Keratinocyte (primary cell): ENCODE data around the gene LRBA. TPM values are rescaled to one million over a fixed set of nuclear protein-coding genes. Genes with fewer than 3 reads are reported as not detected.
"Not testable (repeated sequence)": the region's sequence is repeated elsewhere in the genome, so short reads cannot be mapped to it uniquely, and the experiment has no call there.

Source experiments
- DNase-seq: peaks from one replicate; pipeline ENCODE4 v3.0.0-alpha.2; 2011; ENCODE audit warnings: low read depth, missing footprints, low spot score
- FAIRE-seq: peaks from 2 replicates; lab custom pipeline; 2011; peaks lifted over from hg19 to GRCh38; lab: Jason Lieb, UNC
- H2AFZ ChIP-seq: 2 replicates; pipeline ENCODE4 v1.6.0; 2012; ENCODE audit warnings: low read length, control low read depth, inconsistent platforms; ENCODE audit not compliant: control insufficient read depth
- H3K27ac ChIP-seq: 2 replicates; pipeline ENCODE4 v1.5.1; 2011; ENCODE audit warnings: low read length; ENCODE audit not compliant: control insufficient read depth, insufficient read depth
- H3K27me3 ChIP-seq: 3 replicates; pipeline ENCODE4 v1.6.0; 2011; ENCODE audit warnings: low read length; ENCODE audit not compliant: control insufficient read depth, insufficient read depth; ENCODE audit errors: extremely low read depth
- H3K36me3 ChIP-seq, 2 experiments: 2 replicates in 1 of 2; 3 replicates in 1 of 2; pipeline ENCODE4 v1.5.1; 2011; ENCODE audit warnings: low read length in 2 of 2, mild to moderate bottlenecking in 1 of 2; ENCODE audit not compliant: control insufficient read depth in 2 of 2, insufficient read depth in 2 of 2; ENCODE audit errors: extremely low read depth in 1 of 2
- H3K4me1 ChIP-seq: 3 replicates; pipeline ENCODE4 v1.5.1; 2011; ENCODE audit warnings: low read length; ENCODE audit not compliant: control insufficient read depth, insufficient read depth; ENCODE audit errors: extremely low read depth
- H3K4me2 ChIP-seq: 3 replicates; pipeline ENCODE4 v1.6.0; 2011; ENCODE audit warnings: low read depth, low read length; ENCODE audit not compliant: control insufficient read depth, insufficient read depth; ENCODE audit errors: extremely low read depth
- H3K4me3 ChIP-seq, 3 experiments: fragments of 200-600 bp in 1 of 3; sonication (generic) in 1 of 3; 2 replicates in 2 of 3; 3 replicates in 1 of 3; pipeline ENCODE4 v1.5.1; 2011 to 2016; ENCODE audit warnings: low read length in 3 of 3, mild to moderate bottlenecking in 3 of 3, control low read depth in 2 of 3, inconsistent platforms in 1 of 3, low read depth in 1 of 3, mixed read lengths in 1 of 3, mixed run types in 1 of 3, moderate library complexity in 1 of 3; ENCODE audit not compliant: control insufficient read depth in 2 of 3, insufficient read depth in 2 of 3; ENCODE audit errors: extremely low read depth in 1 of 3
- H3K79me2 ChIP-seq: 2 replicates; pipeline ENCODE4 v1.6.0; 2012; ENCODE audit warnings: low read length; ENCODE audit not compliant: control insufficient read depth, insufficient read depth
- H3K9ac ChIP-seq: 3 replicates; pipeline ENCODE4 v1.6.0; 2011; ENCODE audit warnings: low read length; ENCODE audit not compliant: control insufficient read depth, insufficient read depth; ENCODE audit errors: extremely low read depth
- H3K9me1 ChIP-seq: 3 replicates; pipeline ENCODE4 v1.6.0; 2011; ENCODE audit warnings: low read length; ENCODE audit not compliant: control insufficient read depth, insufficient read depth; ENCODE audit errors: extremely low read depth
- H3K9me3 ChIP-seq: 2 replicates; pipeline ENCODE4 v1.5.1; 2012; ENCODE audit warnings: low read depth, low read length; ENCODE audit not compliant: control insufficient read depth
- H4K20me1 ChIP-seq: 3 replicates; pipeline ENCODE4 v1.6.0; 2011; ENCODE audit warnings: low read length; ENCODE audit not compliant: control insufficient read depth, insufficient read depth; ENCODE audit errors: extremely low read depth
- EZH2 ChIP-seq: IDR thresholded peaks from one replicate; pipeline ENCODE4 v1.6.1; 2012; ENCODE audit warnings: inconsistent platforms, mild to moderate bottlenecking, low read length, moderate library complexity
- dilution Hi-C: fragments of 300-500 bp; cut with MboI; formaldehyde crosslinking; loops from one replicate; pipeline ENCODE4 v1.7.0; 2020; ENCODE audit warnings: low sequenced_read_pairs; ENCODE audit not compliant: extremely low pct_ligation_motif_present
- polyA plus RNA-seq, 5 experiments: library from polyadenylated mRNA; depleted of rRNA in 3 of 5; stranded (reverse) in 3 of 5; stranded (forward) in 1 of 5; unstranded in 1 of 5; fragments of >200 nt; gene quantifications; 1 replicate in 1 of 5; 2 replicates in 3 of 5; 3 replicates in 1 of 5; pipeline versions ENCODE4 v1.2.1 to v1.2.3, GENCODE V29; 2011 to 2012; ENCODE audit warnings: missing spikeins in 2 of 5, low read depth in 1 of 5, low replicate concordance in 1 of 5
- TF ChIP-seq, protein P1 (sequence below), 3 experiments: IDR thresholded peaks in 1 of 3; conservative IDR thresholded peaks in 1 of 3; optimal IDR thresholded peaks in 1 of 3; 2 replicates in 2 of 3; 3 replicates in 1 of 3; pipeline versions ENCODE3 to v1.5.1; 2011; ENCODE audit warnings: low read length in 3 of 3, mild to moderate bottlenecking in 3 of 3, moderate library complexity in 2 of 3, control low read depth in 1 of 3, inconsistent platforms in 1 of 3; ENCODE audit not compliant: insufficient read depth in 2 of 3; ENCODE audit errors: extremely low read depth in 1 of 3

Gene LRBA
- polyA plus RNA-seq, 1 donor (not counting 4 experiments of a cell fraction or from before 2014, with no cell fraction given): 35.6 TPM

DNA sequence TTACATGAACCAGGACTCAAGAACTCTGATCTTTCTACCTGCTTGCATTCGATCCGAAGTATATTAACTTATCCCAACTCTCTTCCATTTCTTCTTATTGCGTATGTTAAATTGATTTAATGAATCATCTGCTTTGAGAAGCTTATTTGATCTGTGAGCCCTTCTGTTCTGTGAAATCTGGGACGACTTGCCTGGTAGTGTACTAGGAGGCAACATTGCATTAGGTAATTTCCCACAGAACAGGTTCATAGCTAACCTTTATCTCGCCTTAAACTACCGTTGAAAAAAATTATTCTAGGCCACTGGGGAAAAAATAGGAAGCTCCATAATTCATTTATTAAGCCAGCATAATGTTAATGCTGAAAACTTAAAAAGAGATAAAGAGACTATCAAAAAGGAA lies 500.4 kb downstream of the LRBA start:
- Histone ChIP-seq H3K9me1 (no peaks in the 10 kb centered on the region), H3K4me3 (no peak overlapping the region), H3K27me3 (no peaks in the 10 kb centered on the region), H3K4me2 (no peak overlapping the region), H3K9ac (no peak overlapping the region), H4K20me1 (no peaks in the 10 kb centered on the region), H3K79me2 (no peaks in the 10 kb centered on the region), H3K27ac (no peak overlapping the region), H3K4me1 (peaks cover 17% of the 10 kb centered on the region), H3K9me3 (no peaks in the 10 kb centered on the region), H2AFZ (no peak overlapping the region), H3K36me3 (no peaks in the 10 kb centered on the region)
- dilution Hi-C loops: no loop called here
- no peak for FAIRE-seq
- TF ChIP-seq, protein P1, sequence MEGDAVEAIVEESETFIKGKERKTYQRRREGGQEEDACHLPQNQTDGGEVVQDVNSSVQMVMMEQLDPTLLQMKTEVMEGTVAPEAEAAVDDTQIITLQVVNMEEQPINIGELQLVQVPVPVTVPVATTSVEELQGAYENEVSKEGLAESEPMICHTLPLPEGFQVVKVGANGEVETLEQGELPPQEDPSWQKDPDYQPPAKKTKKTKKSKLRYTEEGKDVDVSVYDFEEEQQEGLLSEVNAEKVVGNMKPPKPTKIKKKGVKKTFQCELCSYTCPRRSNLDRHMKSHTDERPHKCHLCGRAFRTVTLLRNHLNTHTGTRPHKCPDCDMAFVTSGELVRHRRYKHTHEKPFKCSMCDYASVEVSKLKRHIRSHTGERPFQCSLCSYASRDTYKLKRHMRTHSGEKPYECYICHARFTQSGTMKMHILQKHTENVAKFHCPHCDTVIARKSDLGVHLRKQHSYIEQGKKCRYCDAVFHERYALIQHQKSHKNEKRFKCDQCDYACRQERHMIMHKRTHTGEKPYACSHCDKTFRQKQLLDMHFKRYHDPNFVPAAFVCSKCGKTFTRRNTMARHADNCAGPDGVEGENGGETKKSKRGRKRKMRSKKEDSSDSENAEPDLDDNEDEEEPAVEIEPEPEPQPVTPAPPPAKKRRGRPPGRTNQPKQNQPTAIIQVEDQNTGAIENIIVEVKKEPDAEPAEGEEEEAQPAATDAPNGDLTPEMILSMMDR (optimal IDR thresholded peaks at IDR 0.05 in 1 of 3, IDR thresholded peaks at IDR 0.05 in 1 of 3, conservative IDR thresholded peaks at IDR 0.05 in 1 of 3; ENCODE audit: extremely low read depth in 1 of 3, insufficient read depth in 2 of 3, low read length in 3 of 3): no peak
- TF ChIP-seq EZH2: no peak
- DNase-seq: no peak

DNA sequence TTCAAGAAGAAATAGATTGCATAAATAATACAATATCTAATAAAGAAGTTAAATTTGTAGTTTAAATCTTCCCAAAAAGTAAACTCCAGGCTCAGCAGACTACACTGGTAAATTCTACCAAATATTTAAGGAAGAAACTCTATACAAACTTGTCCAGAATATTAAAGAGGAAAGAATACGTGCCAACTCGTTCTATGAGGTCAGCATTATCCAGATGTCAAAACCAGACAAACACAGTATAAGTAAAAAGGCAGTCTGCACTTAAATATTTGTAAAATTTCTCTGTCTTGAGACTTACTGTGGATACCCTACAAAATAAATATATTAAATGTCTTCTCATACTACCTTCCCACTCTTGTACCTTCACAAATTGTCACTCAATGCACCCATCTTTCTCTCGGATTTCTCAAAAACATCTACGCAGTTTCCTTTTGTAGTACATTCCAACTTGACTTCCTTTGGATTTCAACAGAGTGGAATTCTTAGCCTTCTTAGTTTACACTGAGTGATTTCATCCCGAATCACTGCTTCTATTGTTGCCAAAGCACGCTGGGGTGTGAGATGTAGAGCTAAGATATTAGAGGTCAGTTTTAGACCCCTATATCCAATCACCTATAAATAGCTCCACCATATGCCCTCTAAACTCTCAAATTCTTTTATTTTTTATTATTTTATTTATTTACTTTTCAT lies 504.8 kb downstream of the LRBA start:
- Histone ChIP-seq H3K9ac (peak overlapping the region; percentile 28), H3K4me2 (peak overlapping the region; percentile 66), H3K36me3 (no peaks in the 10 kb centered on the region), H3K79me2 (no peaks in the 10 kb centered on the region), H4K20me1 (no peaks in the 10 kb centered on the region), H3K4me3 (peak overlapping the region in 1 of 3 experiments; percentile 12), H3K27me3 (no peaks in the 10 kb centered on the region), H3K9me3 (no peaks in the 10 kb centered on the region), H3K27ac (peak overlapping the region; percentile 67), H3K9me1 (no peaks in the 10 kb centered on the region), H2AFZ (peak overlapping the region; percentile 44), H3K4me1 (peaks cover 7% of the 10 kb centered on the region)
- FAIRE-seq (peak; percentile 39), DNase-seq (no peak)
- dilution Hi-C loops: no loop called here
- TF ChIP-seq EZH2: no peak
- TF ChIP-seq, protein P1 (optimal IDR thresholded peaks at IDR 0.05 in 1 of 3, IDR thresholded peaks at IDR 0.05 in 1 of 3, conservative IDR thresholded peaks at IDR 0.05 in 1 of 3; ENCODE audit: extremely low read depth in 1 of 3, insufficient read depth in 2 of 3, low read length in 3 of 3): no peak

DNA sequence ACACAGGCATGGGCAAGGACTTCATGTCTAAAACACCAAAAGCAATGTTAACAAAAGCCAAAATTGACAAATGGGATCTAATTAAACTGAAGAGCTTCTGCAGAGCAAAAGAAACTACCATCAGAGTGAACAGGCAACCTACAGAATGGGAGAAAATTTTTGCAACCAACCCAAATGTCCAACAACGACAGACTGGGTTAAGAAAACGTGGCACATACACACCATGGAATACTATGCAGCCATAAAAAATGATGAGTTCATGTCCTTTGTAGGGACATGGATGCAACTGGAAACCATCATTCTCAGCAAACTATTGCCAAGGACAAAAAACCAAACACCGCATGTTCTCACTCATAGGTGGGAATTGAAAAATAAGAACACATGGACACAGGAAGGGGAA lies 507.4 kb downstream of the LRBA start:
- H3K27me3 ChIP-seq, H3K4me2 ChIP-seq, dilution Hi-C loops, H3K36me3 ChIP-seq, H4K20me1 ChIP-seq, H3K4me1 ChIP-seq, H2AFZ ChIP-seq, H3K9me1 ChIP-seq, DNase-seq, H3K4me3 ChIP-seq, H3K9me3 ChIP-seq, H3K27ac ChIP-seq, H3K9ac ChIP-seq, H3K79me2 ChIP-seq, FAIRE-seq: not testable (repeated sequence)
